Esophagus (tissue), 2 donors: ENCODE data around the gene ACTRT2. TPM values are rescaled to one million over a fixed set of nuclear protein-coding genes. Genes with fewer than 3 reads are reported as not detected.

ENCODE experiments used
- H3K27ac ChIP-seq, 2 donors: one replicate each; pipeline ENCODE4 v1.5.1; 2013; ENCODE audit warnings: low read depth in 2 of 2, mild to moderate bottlenecking in 2 of 2, inconsistent platforms in 1 of 2, low read length in 1 of 2, moderate library complexity in 1 of 2
- H3K27me3 ChIP-seq, 2 donors: one replicate each; pipeline ENCODE4 v1.6.1; 2013; ENCODE audit warnings: low read length in 2 of 2, control low read depth in 1 of 2, mild to moderate bottlenecking in 1 of 2; ENCODE audit not compliant: insufficient read depth in 2 of 2, control insufficient read depth in 1 of 2
- H3K36me3 ChIP-seq, 2 donors: one replicate each; pipeline ENCODE4 v1.6.1; 2013; ENCODE audit warnings: low read length in 1 of 2; ENCODE audit not compliant: control insufficient read depth in 2 of 2, insufficient read depth in 2 of 2
- H3K4me1 ChIP-seq, 2 donors: one replicate each; pipeline ENCODE4 v1.6.1; 2013; ENCODE audit warnings: low read length in 1 of 2; ENCODE audit not compliant: control insufficient read depth in 2 of 2, insufficient read depth in 2 of 2
- H3K4me3 ChIP-seq, 2 donors: one replicate each; pipeline ENCODE4 v1.5.1; 2013; ENCODE audit warnings: low read length in 2 of 2, mild to moderate bottlenecking in 2 of 2, low read depth in 1 of 2, moderate library complexity in 1 of 2
- H3K9me3 ChIP-seq, 2 donors: one replicate each; pipeline ENCODE4 v1.6.1; 2013; ENCODE audit warnings: mild to moderate bottlenecking in 2 of 2, low read depth in 1 of 2, low read length in 1 of 2, moderate library complexity in 1 of 2; ENCODE audit not compliant: control insufficient read depth in 2 of 2, insufficient read depth in 1 of 2
- WGBS, 2 donors: extraction: QIAGEN DNeasy Blood & Tissue Kit; methylation state at CpG; one replicate each; pipeline ENCODE4 v1.1.7; 2013; 5-methylcytosine and 5-hydroxymethylcytosine counted together
- polyA plus RNA-seq, 2 donors: library from polyadenylated mRNA; stranded (reverse); fragments of 200-250 nt; gene quantifications; one replicate each; pipeline ENCODE4 v1.2.3, GENCODE V29; 2013
- donor health status: healthy with polysubstance abuse.
- donor health status: Bipolar disorder and iron deficiency.

The ACTRT2 gene
- polyA plus RNA-seq, 2 donors: not detected

DNA sequence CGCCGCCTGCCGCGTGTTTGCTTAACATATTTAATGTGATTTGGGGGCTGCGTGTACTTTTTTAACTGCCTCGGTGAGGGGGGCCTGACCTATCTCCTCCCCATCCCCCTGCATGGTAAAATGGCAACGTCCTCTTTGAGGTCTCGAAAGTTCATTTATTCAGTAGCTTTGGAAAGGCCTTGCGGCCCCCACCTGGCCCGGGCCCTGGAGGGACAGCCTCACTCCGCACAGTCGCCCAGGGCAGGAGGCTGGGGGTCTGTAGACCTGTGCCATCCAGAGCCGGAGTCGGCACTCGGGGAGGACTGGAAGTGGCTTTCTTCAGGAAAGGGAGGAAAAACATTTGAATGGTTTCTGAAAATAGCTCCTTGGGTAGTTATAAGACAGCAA, 38.0 kb upstream of the ACTRT2 start:
- no peaks in the 10 kb centered on the region for H3K27me3 ChIP-seq
- peaks cover 0 to 3% of the 10 kb centered on the region in 2 donors for H3K9me3 ChIP-seq
- no peaks in the 10 kb centered on the region for H3K4me1 ChIP-seq
- H3K27ac ChIP-seq: no peak overlapping the region
- no peaks in the 10 kb centered on the region for H3K36me3 ChIP-seq
- WGBS, 2 donors: 78 to 82% methylated on average over 15 of the region's 15 CpGs
- H3K4me3 ChIP-seq: no peak overlapping the region

DNA sequence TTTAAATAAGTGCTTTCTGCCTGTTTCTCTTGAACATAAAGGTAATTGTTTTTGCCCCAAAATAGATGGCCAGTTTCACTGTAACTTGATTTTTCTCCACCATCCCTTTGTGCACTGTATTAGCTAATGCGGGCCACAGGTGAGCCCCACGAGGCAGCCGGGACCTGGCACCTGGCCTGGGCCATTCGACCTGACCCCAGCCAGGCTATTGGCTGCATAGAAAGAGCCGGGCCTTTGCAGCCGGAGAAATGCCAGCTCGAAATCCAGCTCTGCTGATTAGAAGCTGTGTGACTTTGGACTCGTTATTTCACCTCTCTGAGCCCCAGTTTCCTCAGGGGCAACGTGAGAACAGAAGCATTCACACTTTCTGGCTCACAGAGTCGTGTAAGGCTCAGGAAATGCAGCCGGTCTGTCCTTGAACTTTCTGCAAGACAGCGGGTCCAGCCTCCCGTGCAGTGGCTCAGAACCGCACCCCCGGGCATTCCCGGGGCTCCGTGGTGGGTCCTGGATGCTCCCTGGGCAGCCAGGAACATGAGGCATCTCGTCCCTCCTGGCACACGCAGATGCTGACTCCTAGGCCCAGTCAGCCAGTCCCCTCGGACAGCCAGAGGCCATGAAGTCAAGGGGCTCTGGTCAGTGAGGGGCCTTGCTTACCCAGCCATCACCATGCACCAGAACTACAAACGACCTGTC, 37.4 kb upstream of the ACTRT2 start:
- no peaks in the 10 kb centered on the region for H3K4me1 ChIP-seq
- H3K9me3 ChIP-seq: peaks cover 0 to 3% of the 10 kb centered on the region in 2 donors
- no peak overlapping the region for H3K4me3 ChIP-seq
- 69 to 73% methylated on average over 21 of the region's 21 CpGs for WGBS, 2 donors
- no peaks in the 10 kb centered on the region for H3K27me3 ChIP-seq
- H3K36me3 ChIP-seq: no peaks in the 10 kb centered on the region
- no peak overlapping the region for H3K27ac ChIP-seq

DNA sequence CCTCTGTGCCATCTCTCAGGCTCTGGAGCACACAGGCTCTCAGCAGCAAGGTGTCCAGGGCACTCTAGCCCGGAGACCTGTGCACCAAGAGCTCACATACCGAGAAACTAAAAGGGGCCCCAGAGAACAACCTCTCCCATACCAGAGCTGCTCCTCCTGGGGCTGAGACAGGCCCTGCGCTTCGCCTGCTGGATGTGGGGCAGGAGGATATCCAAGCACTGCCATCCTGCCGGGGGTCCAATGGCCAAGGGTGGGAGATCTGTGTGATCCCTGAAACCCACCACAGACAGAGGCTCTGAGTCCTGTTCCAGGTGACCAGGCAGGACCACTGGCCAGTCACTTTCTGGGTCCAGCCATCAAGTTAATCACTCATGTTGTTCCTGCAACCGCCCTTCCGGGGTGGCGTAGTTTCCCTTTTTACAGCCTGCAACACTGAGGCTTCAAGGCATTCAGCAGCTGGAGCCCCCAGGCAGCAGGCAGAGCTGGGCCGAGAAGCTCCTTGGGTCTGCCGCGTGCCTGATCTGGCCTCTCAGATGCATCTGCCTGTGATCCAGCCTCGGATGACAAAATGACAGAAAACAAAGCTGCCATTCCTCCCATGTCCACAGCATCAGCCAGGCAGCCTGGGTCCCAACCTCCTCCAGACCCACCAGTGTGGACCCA, 36.7 kb upstream of the ACTRT2 start:
- Histone ChIP-seq H3K27me3 (no peaks in the 10 kb centered on the region), H3K9me3 (peaks cover 0 to 3% of the 10 kb centered on the region in 2 donors)

DNA sequence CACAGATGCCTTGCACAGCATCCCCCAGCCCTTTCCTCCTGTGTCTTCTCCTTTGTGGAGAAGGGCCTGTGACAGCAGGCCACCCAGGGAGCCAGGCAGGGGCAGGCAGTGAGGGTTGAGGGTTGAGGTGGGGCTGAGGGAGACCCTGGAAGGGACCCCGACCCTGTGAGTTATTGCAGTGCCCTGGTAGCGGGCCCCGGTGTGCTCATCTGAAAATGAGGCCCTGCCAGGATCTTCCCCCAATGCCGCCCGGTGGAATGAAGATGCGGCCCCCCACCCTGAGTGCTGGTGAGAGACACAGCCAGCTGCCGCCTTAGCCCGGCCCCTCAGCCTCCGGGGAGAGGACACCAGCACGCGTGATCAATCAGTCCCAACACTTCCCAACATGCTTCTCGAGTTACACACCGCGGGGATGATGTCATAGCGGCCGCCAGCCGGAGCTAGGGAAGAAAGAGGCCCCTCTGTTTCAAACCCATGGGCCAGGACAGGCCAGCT, 36.2 kb upstream of the ACTRT2 start:
- WGBS, 2 donors: 37 to 46% methylated on average over 17 of the region's 17 CpGs
- Histone ChIP-seq H3K4me3 (no peak overlapping the region), H3K9me3 (peaks cover 0 to 3% of the 10 kb centered on the region in 2 donors), H3K27ac (no peak overlapping the region), H3K36me3 (no peaks in the 10 kb centered on the region), H3K4me1 (no peaks in the 10 kb centered on the region), H3K27me3 (no peaks in the 10 kb centered on the region)

More for the DNA sequence above, 36.7 kb upstream of the ACTRT2 start:
- no peak overlapping the region for H3K27ac ChIP-seq
- H3K4me3 ChIP-seq: no peak overlapping the region
- no peaks in the 10 kb centered on the region for H3K4me1 ChIP-seq
- 85 to 86% methylated on average over 12 of the region's 12 CpGs for WGBS, 2 donors
- H3K36me3 ChIP-seq: no peaks in the 10 kb centered on the region

DNA sequence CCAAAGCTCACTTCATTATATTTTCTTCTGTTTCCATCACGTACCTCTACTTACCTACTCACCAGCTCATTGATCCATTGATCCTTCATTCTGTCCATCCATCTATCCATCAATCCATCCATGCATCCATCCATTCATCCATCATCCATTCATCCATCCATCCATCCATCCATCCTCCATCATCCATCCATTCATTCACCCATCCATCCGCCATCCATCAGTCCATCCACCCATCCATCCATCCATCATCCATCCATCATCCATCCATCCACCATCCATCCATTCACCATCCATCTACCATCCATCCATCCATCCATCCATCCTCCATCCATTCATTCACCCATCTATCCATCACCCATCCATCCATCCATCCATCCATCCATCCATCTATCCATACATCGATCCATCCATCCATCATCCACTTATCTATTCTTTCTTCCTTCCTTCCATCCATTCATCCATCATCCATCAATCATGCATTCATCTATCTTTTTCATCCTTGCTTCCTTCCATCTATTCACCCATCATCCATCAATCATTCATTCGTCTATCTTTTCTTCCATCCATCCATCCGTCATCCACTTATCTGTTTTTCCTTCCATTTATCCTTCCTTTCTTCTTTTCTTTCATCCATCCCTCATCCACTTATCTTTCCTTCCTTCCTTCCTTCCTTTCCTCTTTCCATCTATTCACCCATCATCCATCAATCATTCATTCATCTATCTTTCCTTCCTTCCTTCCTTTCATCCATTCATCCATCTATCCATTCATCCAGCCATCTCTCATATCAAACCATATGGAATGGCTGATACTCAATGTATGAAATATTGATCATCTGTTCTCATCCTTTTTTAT, 35.3 kb upstream of the ACTRT2 start:
- Histone ChIP-seq H3K4me3 (no peak overlapping the region), H3K36me3 (no peaks in the 10 kb centered on the region), H3K4me1 (no peaks in the 10 kb centered on the region), H3K27me3 (no peaks in the 10 kb centered on the region), H3K9me3 (peaks cover 0 to 3% of the 10 kb centered on the region in 2 donors), H3K27ac (no peak overlapping the region)
- 87 to 93% methylated on average over 5 of the region's 5 CpGs for WGBS, 2 donors

DNA sequence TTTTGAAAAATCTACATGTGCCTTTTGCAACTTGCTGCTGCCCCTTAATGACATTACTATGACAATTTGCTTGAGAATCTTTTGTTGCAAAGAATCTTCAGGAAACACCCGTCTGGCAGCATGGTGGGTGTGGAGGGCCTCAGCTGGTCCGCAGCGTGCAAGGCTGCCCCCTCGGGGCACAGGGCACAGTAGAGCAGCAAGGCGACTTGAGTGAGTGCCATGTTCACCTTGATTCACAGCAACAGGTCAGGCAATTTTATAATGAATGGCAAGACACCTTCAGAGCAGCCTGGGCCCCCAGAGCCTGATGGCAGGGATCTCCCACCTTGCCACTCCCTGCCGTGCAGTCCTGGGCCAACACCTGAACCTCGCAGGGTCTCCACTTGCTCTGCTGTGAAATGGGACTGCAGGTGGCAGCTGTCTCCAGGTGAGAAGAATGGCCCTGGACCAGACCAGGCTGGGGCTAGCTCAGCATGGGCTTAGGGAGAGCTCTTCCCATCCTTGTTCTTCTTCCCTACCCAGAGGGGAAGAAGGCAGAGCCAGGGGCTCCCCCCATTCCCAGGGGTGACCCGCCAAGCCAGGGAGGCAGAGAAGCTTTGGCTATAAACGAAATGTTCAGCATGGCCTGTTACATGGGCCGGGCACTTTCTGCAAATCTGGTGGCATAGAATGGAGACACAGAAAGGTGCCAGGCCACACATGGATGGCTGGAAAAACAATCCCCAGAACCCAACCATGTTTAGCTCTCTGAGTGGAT, 34.5 kb upstream of the ACTRT2 start:
- Histone ChIP-seq H3K9me3 (peaks cover 0 to 3% of the 10 kb centered on the region in 2 donors), H3K4me1 (no peaks in the 10 kb centered on the region), H3K27ac (no peak overlapping the region), H3K4me3 (no peak overlapping the region), H3K27me3 (no peaks in the 10 kb centered on the region), H3K36me3 (no peaks in the 10 kb centered on the region)
- 82 to 90% methylated on average over 10 of the region's 10 CpGs for WGBS, 2 donors

DNA sequence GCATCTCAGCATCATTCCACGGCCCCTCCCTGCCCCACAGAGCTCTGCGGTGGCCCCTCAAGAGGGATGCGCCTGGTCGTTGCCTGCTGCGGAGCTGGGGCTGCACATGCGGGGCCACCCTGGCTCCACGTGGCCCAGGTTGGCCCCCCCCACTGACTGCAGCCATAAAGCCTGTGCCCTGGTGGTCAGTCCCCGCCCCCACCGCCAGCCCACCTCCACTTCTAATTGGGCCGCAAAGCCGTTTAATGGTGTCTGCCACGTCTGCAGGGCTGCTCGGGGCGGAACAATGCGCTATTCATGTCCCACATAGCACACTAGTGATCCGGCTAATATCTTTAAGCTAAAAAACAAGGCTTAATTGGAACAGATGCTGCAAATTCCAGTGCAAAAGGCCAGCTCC, 33.5 kb upstream of the ACTRT2 start:
- H3K27ac ChIP-seq: no peak overlapping the region
- H3K36me3 ChIP-seq: no peaks in the 10 kb centered on the region
- H3K4me3 ChIP-seq: no peak overlapping the region
- WGBS, 2 donors: 81 to 84% methylated on average over 14 to 16 of the region's 16 CpGs
- no peaks in the 10 kb centered on the region for H3K27me3 ChIP-seq
- peaks cover 2 to 3% of the 10 kb centered on the region in 2 donors for H3K9me3 ChIP-seq
- H3K4me1 ChIP-seq: no peaks in the 10 kb centered on the region

DNA sequence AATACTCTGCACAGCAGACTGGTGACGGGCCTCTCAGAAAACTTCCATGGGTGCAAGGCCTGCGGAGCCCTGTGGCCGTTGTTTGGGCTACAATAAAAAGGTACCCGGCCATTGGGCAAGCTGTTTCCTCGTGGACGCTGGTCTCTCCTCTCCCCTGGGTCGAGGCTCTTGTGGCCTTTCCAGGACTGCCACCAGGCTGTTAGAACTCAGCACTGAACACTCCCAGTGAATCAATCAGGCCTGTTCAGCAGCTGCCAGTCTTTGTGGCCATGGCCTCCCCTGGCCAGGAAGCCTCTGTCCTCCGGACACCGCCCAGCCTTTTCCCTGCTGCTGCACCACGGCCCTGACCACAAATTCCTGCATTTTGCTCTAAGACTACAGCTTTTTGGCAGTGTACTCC, 33.0 kb upstream of the ACTRT2 start:
- Histone ChIP-seq H3K4me3 (no peak overlapping the region), H3K27ac (no peak overlapping the region), H3K9me3 (peaks cover 2 to 3% of the 10 kb centered on the region in 2 donors), H3K27me3 (no peaks in the 10 kb centered on the region), H3K36me3 (no peaks in the 10 kb centered on the region), H3K4me1 (no peaks in the 10 kb centered on the region)
- WGBS, 2 donors: 81 to 82% methylated on average over 10 of the region's 10 CpGs

DNA sequence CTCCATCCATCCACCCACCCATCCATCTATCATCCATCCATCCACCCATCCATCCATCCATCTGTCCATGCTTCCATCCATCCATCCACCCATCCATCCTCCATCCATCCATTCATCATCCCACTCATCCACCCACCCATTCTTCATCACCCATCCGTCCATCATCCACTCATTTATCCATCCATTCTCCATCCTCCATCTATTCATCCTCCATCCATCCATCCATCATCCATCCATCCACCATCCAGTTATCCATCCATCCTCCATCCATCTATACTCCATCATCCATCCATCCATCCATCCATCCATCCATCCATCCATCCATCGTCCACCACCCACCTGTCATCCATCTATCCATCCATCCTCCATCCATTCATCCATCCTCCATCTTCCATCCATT, 32.1 kb upstream of the ACTRT2 start:
- Histone ChIP-seq H3K36me3 (no peaks in the 10 kb centered on the region), H3K27ac (no peak overlapping the region), H3K4me3 (no peak overlapping the region), H3K4me1 (no peaks in the 10 kb centered on the region), H3K9me3 (peaks cover 3 to 5% of the 10 kb centered on the region in 2 donors), H3K27me3 (no peaks in the 10 kb centered on the region)
- 84 to 87% methylated on average over 2 of the region's 2 CpGs for WGBS, 2 donors
